Prostate gland (tissue), 2 donors: ENCODE measurements around the gene BCL7B.

Experiments
- CTCF ChIP-seq, 4 experiments: fragments of 200-600 bp in 2 of 4; fragments of 450-650 bp in 2 of 4; sonication (generic) in 2 of 4; IDR thresholded peaks; 1 replicate in 3 of 4; 2 replicates in 1 of 4; pipeline ENCODE4 v1.5.1; 2016 to 2019; ENCODE audit warnings: antibody characterized with exemption in 4 of 4, mild to moderate bottlenecking in 2 of 4, moderate library complexity in 2 of 4
- POLR2A ChIP-seq: fragments of 450-650 bp; IDR thresholded peaks from one replicate; pipeline ENCODE4 v1.6.1; 2016; ENCODE audit warnings: antibody characterized with exemption, mild to moderate bottlenecking

GRCh38 chr7:73572767-73573186 lies 15.3 kb upstream of the BCL7B start:
- TF ChIP-seq CTCF (IDR thresholded peaks at IDR 0.05) (no peak), POLR2A (no peak)
